ENCODE measurements around the gene DOCK2.

GRCh38 chr5:169768416-169768815 lies 131.3 kb downstream of the DOCK2 start:
- TF ChIP-seq EZH2 (IDR thresholded peaks at IDR 0.05; ENCODE audit: insufficient read depth, poor library complexity, severe bottlenecking), result no peak
- TF ChIP-seq EZH2phosphoT487 (IDR thresholded peaks at IDR 0.05; ENCODE audit: insufficient read depth, low read depth), result no peak
